HG03460 (cell line): ENCODE data around the gene DAB2.
"Not testable (repeated sequence)": the region's sequence is repeated elsewhere in the genome, so short reads cannot be mapped to it uniquely, and the experiment has no call there.

Experiments
- ATAC-seq: cut with Tn5 transposase; IDR thresholded peaks from one replicate; pipeline ENCODE4 v1.9.1; 2021; ENCODE audit not compliant: unreplicated experiment

Gene DAB2

DNA sequence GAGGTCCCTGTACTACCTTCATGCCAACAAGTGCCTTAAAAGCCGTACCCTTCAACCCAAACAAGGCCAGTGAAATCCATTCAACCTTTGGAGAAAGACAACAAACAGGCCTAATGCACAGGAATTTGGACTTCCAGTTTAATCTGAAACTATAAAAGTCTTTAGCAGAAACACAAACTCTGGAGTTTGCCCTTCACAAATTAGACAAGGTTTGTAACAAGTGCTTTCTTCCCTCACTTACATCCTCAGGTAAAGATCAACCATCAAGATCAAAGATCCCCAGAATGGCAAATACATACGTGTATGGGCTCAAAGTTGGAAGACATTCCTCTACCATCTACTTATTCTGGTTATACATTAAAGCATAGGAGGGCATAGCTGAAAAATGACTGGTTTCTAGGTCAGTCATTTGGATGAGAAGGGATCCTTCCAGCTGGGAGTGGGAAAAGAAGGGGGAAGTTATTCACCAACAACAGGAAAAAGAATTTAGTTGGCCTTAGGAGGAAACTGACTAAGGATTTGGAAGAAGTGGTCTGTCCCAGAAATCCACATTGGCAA, 2.0 kb downstream of the DAB2 start:
- no peak for ATAC-seq

DNA sequence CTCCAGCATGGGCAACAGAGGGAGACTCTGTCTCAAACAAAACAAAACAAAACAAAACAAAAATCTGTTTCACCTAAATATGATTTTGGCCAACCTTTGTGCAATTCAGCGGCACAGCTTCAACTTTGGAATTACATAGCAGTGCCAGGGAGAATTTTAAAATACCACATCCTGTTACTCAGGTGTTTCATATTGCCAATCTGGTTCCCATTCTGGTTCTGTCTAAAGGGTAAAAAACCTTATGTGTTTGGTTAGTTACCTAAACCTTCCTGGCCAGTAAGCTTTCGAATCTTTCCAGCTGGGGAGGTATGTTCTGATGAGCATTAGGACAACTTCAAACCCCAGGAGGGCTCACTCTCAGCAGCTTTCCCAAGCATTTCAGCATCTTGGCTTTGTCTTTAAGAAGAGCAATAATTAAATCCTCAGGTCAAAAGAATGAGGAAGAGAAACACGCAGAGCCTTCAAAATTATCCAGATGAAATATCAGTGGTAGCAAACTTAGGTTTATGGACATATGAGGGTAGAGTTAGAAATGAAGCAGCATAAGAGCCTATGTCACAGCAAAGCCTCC, 2.7 kb downstream of the DAB2 start:
- ATAC-seq: no peak

DNA sequence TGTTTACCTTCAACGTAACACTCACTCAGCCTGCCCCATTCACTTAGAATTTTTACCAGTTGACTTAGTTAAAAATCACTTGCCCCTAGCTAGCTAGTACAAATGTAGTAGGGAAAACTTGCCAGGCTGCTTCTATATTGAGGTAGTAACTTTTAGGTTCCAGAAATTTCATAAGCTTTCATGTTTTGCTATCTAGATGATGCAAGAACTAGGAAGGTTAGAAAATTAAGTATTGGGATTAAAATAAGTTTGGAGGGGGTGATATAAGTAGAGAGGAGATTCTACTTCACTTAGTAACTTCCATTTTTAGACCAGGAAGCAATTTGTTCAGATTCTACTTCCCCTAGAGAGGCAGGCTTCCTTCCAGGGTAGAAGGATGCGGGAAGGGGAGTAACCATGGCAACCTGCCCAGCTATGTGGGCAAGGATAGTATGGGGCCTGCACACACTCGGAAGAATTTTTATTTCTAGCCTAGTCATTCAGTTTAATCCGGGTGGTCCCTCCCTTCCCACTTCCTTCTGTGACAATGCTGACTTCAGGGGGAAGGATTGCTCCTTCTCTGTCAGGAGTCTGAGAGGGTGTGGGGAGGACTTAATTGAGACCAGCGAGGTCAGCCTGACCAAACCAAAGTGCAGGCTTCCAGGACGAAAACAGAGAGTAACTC, 4.2 kb downstream of the DAB2 start:
- no peak for ATAC-seq

DNA sequence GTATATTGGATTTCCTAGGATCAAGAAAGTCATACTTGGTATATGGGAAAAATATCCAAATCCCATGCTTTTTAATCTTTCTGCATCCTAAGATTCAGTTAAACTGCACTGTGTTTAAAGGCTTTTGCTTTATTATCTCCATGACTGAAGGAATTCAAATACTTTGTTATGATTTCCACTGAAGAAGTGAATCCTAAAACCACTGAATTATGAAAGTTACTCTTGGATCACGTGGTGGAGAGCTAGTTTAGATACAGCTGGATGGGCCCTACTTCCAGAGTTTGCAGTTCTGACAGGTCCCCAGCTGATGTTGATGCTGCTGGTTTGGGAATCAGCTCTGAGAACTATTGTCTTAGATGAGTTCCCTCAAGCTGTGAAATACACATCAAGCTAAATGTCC, 5.0 kb downstream of the DAB2 start:
- no peak for ATAC-seq

DNA sequence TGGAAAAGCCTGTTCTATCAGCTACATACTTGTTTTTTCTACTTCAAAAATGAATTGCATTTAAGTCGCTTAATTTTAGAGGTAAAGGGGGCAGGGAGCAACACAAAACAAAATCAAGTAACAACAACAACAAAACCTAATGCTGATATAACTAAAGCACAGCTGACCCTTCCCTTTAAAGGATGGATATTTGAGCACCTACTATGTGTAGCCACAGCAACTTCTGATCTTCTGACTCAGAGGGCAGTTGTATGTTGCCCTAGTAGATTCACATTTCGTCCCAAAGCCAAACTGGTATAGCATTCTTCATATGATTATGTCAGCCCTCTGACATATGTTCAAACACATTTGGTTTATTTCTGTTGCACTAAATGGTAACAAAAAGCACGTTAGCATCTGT, 6.8 kb downstream of the DAB2 start:
- ATAC-seq: no peak

DNA sequence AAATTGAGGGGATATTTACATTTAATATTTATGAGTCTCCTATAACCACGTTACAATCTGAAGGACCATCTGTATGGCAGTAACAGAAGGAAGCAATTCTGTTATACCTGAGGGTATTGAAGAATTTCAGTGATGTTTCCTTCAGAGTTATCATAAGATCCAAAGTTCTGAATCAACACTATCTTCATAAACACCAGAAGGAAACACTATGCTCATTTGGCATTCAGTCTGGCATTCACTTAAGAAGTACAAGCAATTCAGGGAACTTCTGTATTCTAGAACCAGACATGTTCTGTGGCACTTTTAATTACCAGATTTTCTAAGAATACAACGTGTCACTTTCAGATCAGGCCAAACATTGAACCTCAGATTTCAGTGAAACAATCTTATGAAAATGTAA, 9.6 kb downstream of the DAB2 start:
- no peak for ATAC-seq

DNA sequence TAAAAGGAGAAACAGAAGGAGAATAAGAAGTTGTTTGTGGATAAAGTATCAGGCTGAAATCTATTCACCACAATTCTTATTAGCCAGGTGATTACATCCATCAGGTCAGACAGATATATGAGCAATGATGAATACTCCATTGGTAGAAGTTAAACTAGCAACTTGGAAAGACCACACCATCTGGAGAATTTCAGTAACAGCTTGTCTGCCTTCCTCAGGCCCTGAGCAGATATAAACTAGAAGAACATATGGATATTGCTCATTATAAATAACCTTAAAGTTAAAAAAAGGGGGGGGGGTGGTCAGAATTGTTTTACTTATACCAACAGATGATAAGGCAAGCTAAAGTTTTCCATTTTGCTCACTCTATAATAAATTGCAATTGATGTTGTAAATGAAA, 10.4 kb downstream of the DAB2 start:
- ATAC-seq: no peak

DNA sequence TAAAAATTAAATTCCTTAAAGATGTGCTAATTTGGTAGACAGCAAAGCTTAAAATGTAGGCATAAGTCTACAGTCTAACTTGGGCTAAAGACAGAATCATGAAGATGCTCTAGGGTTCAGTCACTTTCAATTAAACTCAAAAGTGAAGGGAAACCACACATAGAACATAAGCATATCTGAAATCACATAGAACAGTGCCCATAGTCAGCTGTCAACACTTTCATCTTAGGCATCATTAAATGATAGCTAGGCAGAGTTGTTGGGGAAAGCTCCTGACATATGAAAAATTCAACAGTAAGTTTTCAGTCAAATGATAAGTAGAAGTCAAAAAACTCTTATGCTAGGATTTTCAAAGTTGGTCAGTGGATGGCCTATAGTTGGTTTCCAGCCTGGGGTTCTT, 11.0 kb downstream of the DAB2 start:
- ATAC-seq: no peak

DNA sequence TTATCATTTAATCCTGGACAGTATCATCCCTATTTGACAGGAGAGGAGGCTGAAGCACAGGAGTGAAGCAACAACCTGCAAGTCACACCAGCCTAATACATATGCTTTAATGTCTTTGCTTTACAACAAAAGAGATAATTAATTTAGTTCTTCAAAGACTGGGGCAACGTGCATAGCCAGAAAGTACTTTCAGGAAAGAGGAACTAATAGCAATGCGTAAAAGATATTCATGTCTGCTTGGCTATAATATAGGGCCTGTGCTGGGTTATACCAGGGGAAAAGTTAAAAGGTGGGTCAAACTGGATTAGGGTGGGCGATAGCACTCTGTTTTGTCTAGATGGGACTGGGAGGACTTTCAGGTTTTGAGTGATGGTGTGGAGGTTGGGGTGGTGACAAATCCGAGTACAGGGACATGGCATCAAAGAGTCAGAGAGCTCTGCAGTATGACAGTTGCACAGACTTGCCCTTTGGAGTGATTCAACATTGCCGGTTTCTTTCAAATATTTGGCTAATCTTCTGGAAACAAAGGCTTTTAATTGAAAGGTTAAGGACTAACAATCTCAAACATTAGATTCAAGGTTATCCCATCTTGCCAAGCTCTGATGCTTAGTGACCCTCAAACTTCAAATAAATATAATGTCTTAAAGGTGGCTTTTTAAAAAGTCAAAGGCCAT, 11.9 kb downstream of the DAB2 start:
- no peak for ATAC-seq

DNA sequence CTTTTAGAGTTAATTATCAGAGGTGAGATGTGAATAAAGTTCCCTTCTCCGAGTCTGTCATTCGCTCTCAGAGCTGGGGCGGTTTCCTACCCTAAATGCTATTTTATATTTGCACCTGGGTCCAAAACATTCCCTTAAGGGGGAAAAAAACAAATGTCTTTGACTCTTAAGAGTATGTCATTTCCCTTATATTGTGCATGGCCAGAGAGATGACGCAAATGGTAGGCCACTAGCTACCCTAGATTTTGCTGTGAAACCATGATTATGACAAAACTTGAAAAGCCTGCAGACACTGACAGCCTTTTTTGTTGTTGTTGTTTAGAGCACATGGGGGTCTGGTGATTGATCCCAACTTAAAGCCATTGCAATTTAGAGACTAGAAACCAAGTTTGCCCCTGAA, 12.8 kb downstream of the DAB2 start:
- ATAC-seq: no peak

DNA sequence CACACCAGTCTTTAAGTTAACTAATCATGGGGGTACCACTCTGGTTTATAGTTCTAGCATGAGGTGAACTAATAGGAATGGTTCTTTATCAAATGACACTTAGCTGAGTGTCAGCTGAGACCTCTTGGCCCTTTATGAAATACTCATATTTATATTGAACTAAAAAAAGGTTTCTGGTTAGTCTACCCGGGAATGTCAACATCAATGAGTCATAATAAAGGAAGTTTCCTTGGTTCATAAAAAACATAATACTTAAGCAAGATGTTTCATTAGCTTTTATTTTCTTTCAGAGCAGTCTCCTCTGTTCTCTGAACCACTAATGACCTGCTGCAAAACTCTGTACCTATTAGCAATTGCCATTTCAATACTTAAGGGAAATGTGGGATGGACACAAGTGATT, 13.7 kb downstream of the DAB2 start:
- ATAC-seq: no peak

DNA sequence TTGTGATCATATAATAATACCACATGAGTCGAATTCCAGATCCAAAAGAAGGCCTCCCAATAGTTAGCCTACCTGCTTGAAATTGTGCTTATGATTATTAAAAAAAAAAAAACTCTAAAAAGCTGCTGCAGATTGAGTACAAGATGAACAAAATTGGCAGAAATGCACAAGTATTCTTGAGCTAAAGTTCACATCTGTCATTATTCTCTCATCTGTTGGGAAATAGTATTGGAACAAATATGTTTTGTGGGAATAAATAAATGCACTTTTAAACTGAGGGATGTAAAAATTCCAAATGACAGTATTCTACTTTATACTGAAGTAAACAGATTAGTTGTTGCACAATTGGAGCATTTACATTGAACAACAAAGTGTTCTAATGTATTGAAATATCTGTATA, 15.7 kb downstream of the DAB2 start:
- no peak for ATAC-seq

DNA sequence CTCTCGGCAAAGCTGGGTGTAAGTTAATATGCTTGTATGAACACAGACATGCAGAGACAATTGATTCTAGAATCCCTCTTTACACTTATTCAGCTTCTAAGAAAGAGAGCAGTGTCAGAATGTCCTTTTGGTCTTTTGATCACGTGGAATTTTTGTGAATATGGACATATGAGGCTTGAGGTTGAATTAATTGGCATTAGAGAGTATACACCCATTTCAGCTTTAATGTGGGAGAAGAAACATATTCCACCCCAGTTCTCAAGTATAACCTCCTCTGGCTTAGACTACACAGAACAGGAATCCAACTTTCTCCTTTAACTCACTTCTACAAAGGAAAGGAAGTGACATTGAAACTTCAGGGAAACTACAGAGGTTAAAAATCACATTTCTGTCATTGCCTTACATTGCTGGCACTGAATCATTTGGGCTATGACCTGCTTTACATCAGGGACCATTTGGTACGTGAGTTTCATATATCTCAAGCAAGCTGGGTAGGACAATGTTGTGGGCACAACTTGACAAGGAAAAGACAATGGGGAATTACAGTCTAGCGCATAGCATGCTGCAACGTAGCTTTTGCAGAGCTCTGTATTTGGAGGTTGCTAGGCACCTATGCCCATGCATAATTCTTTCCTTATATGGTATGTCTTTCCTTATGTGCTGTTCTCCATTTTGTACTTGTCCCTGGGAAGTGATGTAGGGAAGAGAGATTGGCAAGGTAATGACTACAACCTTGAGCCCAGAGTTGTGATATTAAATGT, 19.5 kb downstream of the DAB2 start:
- ATAC-seq: no peak

DNA sequence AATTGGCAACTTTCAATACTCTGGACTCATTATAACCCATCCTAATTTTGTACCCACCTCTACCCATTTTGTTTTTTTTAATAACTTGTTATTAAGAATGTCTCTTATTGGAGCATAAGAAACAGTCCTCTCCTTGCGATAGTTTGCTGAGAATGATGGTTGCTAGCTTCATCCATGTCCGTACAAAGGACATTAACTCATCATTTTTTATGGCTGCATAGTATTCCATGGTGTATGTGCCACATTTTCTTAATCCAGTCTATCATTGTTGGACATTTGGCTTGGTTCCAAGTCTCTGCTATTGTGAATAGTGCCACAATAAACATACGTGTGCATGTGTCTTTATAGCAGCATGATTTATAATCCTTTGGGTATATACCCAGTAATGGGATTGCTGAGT, 21.0 kb downstream of the DAB2 start:
- ATAC-seq: not testable (repeated sequence)

DNA sequence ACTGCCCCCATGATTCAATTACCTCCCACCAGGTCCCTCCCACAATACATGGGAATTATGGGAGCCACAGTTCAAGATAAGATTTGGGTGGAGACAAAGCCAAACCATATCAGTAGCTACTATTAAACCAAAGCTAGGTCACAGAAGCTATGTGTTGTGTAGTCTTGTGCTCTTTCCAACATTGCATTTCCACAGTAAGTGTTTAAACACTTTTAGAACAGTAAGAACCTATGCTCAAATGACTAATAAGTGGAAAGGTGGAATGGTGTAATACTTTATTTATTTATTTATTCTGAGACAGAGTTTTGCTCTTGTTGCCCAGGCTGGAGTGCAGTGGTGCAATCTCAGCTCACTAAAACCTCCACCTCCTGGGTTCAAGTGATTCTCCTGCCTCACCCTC, 22.6 kb downstream of the DAB2 start:
- not testable (repeated sequence) for ATAC-seq

DNA sequence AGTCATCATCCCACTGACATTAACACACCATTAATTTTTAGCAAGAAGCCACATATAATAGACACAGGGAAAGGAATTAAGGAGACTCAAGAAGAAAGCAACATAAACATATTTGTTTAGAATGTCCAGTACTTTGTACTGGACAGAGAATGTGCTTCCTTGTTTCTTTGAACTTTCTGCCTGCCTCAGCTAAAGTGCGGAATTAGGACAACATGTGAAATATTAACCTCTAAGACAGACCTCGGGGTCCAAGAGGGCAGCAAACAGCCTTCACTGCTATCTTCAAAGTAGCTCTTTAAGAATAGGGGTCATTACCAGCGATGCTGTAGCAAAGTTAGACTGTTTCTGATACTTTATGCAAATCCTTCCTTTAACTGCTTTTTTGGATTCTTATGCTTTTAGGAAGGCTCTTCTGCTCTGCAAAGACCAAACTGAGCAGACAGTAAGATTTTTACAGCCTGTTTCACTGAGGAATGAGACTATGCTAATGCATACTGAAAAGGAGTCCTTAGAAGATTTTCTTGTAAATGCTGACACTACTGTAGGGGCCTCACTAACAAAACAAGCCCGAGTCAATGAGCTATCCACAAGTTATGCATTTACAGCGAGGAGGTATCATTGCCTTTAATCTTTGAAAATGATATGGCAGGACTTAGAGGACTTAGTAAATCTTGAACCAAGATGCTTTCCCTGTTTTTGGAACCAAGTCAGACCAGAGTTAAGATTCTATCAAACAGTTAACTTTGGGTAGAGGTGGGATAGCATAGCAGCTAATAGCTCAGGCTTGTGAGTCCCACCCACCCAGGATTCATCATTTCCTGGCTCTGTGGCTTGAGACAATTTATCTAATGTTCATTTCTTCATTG, 23.8 kb downstream of the DAB2 start:
- no peak for ATAC-seq

DNA sequence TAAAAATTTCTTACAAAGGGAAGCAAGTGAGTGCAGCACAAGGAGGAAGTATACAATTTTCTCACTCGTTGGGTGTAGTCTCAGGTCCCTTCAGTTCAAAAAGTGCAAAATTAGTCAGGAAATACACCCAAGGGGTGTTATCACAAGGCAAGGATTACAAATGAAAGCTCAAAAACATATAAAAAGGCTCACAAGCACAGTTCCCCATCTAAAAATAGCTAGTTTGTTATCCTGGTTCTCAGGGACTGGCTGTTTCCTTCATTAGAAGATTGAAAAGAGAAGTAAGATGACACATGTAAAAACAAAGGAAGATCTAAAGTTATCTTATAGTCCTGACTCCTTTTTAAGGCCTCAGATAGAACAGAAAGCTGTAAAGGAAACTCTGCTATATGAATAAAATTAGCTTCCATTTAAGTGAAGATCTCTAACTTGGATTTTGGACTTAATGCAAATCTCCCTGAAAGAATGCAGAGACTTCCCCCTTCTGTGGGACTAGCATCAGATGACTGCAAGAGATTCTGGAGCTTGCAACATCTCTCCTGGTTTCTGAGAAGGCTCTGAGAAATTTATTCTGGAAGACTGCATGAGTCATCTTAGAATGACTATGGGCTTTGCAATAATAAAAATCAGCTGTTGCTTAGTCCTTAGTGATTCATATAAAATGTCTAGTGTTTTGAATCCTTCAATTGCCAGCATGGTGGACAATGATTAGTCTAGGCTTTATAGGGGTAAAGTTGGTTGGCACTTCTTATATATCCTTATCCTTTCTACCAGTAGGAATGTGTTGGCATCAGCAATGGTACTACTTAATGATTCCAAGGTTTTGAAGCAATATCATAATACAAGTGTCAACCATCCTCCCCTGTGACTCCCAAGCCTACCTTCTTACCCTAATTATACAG, 25.4 kb downstream of the DAB2 start:
- no peak for ATAC-seq

DNA sequence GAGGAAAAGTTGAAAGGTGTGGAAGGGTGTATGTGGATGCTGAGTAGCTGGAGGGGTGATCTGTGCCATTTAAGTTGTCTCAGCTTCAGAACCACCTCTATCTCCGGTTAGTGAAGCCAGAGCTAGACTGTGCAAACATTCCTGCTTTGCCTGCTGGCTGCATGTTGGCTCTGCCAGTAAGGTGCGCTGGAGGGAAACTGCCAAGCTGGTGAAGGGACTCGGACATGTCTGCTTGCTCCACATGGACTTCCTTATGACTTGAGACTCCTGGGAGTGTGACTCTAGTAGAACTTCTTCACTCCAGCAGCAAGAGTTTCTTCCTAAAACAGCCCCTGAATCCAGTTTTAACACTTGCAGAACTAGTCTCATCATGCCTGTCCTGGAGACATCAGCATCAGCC, 27.9 kb downstream of the DAB2 start:
- no peak for ATAC-seq

DNA sequence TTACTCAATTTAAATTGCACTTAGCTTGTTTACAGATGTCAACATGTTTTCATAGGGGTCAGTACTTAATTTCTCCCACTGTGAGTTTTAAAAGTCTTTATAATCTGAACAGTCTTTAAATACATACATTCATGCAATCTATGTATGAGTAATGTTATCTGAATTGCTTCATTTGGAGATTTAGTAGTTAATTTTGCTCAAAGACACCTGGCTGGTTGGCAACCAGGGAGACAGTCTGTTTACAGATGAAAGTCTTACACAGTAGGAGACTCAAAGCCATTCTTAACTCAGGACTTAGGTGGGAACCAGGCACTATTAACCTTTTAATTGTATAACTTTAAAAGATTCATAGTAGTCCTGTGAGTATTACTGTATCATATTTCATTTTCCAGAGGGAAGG, 29.3 kb downstream of the DAB2 start:
- no peak for ATAC-seq

DNA sequence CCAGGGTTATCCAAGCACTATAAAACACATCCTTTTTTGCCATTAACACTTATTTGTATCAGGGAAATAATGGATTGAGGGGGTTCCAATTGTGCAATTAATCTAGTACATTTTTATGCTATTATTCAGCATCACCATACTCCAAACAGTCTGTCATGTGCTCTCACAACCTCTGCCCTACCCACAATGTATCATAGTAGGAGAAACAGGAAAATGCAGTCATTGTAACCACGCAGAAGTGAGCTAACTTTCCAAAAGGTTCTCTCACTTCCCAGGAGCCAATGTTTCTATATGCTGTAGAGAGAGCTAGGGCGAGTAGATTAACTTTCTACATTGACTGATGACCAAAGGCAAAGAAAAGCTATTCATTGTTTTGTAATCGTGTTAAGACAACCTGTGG, 29.8 kb downstream of the DAB2 start:
- no peak for ATAC-seq
